Measurements from ENCODE around the gene SEMA3A.

Gene SEMA3A

GRCh38 chr7:84003191-84003590 lies 191.4 kb downstream of the SEMA3A start:
- no peak for DNase-seq

GRCh38 chr7:84002348-84002747 lies 192.2 kb downstream of the SEMA3A start:
- no peak for DNase-seq

DNA sequence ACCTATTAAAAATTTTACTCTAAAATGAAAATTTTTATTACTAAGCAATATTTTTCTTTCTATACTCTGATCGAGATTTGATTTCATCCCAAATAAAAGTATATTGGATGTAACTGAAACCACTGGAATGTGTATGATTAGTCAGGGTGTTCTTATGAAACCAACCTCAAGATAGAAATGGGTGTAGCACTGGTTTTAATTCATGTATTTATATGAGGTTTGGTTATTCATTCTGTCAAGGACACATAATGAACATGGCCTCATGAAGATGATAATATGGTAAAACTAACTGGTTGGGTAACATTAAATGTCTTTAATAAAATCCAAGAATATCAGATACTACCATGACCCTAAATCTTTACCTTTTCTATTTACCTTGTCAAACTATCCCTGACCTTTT lies 197.7 kb downstream of the SEMA3A start:
- no peak for DNase-seq

DNA sequence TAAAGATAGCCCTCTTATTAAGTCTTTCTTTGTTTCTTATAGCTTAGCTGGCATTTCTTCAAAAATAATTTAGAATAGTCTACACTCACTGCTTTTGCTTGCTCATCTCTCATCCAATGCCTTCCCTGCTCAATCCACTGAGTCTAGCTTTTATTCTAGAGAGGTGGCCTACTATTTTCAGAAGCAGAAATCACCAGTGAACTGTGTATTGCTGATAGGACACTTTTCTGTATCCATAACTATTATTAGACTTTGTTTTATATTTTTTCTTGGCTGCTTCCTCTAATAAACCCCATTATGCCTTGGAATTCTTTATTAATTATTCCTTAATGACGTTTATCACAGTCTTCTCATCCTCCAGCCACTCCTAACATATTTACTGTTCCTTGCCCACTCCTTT lies 206.8 kb downstream of the SEMA3A start:
- no peak for DNase-seq

- DNase-seq = no peak
These were observed 208.8 kb downstream of the SEMA3A start for GRCh38 chr7:83985821-83986220.

DNA sequence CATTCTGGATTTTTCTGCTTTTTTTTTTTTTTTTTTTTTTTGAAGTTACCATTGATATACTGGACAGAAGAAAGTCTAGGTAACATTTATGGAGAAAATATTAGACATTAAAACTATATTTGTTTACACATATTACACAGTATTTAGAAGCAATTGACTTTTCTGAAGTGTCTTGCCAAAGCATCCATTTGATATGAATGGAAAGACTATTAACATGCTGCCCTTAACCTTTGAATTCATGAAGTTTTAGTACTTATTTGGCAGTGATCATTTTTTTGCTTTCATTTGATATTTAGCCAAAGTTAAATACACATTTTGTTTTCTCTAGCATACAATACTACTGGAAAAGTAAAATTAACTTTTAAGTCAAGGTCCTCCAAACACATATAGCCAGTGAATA lies 210.0 kb downstream of the SEMA3A start:
- DNase-seq = no peak

GRCh38 chr7:83984076-83984475 lies 210.5 kb downstream of the SEMA3A start:
- DNase-seq = no peak

DNA sequence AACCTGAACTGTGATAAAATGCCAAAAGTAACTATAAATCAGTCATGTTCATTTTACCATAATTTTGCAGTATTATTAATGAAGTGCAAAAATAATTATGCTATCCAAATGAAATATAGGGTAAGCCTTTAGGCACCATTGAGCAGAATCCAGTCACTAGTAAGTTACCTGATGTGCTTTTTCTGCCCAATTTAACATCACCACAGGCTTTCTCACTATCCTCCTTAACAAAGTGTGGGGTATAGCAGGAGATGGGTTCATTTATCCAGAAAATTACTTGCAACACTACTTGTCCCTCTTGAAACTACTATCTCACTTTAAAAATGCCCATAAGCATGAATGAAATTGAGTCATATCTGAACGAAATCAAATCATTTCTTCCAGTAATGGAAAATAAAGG lies 211.0 kb downstream of the SEMA3A start:
- no peak for DNase-seq

GRCh38 chr7:83976302-83976701 lies 218.3 kb downstream of the SEMA3A start:
- peak in 1 of 2 donors; percentile 37 for DNase-seq

DNA sequence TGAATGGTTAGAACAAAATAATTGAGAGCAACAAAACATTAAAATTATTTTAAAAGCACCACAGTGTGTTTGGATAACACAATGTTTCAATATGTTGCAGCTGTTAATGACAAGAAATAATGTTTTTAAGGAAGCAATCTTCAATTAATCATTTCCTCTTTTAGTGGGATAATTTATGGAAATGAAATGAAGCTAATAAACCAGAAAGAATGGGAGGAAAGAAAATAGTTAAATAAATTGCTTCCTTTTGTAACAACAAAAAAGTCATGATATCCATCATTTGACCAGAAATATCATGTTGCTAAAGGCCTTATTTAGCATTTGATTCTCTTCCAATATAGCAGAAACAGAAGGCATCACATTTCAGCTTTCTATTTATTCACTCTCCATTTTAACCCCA lies 224.5 kb downstream of the SEMA3A start:
- no peak for DNase-seq

DNA sequence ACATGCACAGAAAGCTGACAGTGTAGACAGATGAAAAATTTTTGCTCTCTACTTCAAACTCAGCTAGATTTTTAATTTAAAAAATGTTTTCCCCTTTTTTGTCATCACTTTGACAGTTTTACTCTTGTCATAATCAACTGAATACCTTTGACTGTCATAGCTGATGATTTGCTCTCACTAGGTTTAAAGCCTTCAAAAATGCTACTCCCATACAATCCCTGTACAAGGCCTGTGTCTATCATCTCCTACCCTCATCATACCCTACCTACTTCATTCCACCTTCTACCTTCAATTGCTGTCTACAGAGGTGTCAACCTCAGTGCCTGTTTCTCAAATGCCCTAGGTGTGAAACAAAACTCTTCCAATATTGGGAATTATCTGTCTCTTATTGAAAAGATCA lies 230.3 kb downstream of the SEMA3A start:
- no peak for DNase-seq

DNA sequence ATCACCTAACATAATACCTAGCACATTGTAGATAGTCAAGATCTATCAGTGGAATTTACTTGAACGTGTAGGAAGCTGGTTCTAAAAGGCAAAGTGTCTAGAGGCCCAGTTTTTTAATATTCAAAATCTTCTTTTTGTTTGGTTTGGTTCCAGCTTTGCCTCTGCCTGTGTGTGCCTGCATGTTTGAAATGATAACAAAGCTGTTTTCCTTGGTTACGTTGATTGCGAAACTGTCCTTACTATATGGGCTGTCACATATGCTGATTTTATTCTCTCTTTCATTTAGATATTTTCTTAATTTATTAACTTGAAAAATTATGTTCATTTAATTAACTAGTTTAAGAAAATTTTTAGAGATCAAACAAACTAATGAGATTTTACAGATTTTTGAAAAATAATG lies 237.3 kb downstream of the SEMA3A start:
- DNase-seq = no peak

GRCh38 chr7:83956104-83956503 lies 238.5 kb downstream of the SEMA3A start:
- no peak for DNase-seq

DNA sequence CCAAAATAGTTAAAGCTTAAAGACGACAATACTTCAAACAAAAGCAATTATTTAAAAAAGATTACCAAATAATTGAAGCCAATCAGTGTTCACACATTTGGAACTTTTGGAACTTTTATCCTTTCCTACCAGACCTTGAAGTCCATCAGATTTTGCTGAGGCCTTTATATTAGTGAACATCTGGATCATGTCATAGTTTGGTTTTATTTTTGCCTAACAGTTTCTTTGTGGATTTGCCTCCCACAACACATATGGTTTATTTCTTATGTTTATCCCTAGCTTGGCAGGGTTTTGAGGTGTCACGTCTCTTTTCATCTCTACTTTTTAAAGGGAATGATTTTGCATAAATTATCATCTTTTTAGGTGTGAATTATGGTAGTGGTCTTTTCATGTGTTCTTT lies 242.4 kb downstream of the SEMA3A start:
- DNase-seq = no peak

DNA sequence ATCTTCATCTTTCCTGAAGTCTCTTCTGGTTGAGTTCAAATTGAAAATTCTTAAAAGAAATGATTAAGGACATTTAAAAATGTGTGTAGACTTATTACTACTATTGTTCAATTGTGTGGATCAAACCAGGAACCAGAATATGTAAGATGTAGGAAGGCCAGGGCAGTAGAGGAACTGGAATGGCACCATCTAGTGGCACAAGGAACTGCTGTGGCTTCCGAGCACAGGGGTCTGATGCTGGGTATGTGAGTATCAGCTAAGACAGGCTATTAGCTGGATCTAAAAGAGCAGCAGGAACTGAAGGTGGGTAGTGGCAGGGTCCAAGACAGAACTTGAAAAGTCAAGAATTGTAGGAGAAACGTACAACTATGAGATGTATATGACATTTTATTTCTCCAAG lies 247.3 kb downstream of the SEMA3A start:
- no peak for DNase-seq

DNA sequence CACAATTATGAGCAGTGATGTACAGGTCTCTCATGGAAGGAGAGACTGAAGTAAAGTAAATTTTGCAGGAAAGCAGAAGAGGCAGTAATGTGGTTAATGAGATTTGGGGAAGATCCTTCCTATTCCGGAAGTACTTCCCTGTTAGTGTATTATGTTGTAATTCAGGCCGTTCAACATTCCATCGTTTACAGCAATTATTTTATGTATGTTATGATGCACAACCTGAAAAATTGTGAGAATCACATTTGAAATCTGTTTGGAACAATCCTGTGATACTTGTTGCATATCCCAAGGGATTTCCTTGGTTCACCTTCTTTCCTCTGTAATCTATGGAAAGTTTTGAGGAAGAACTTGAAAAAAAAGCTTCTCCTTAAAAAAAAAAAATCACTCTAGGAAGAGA lies 247.8 kb downstream of the SEMA3A start:
- no peak for DNase-seq

GRCh38 chr7:83941300-83941699 lies 253.3 kb downstream of the SEMA3A start:
- DNase-seq = no peak

DNA sequence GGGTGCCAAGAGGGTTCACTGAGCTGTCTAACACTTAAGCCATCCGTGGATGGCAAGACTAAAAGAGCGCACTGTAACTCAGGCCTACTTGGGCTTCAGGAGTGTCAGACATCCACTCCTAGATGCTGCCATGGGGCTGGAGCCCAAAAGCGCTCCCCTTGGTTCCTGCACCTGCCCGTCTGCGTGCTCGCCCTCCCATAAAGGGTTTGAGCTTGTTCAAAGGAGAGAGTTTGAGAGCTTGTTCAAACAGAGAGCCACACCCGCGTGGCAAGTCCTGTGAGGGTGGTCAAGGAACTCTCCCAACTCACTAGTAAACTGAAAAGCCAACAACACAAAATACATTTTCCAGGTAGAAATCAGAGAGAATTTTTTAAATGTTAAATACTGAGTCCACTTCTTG lies 256.7 kb downstream of the SEMA3A start:
- DNase-seq = no peak

GRCh38 chr7:83936056-83936708 lies 258.4 kb downstream of the SEMA3A start:
- peak; percentile 32 to 38 for DNase-seq

DNA sequence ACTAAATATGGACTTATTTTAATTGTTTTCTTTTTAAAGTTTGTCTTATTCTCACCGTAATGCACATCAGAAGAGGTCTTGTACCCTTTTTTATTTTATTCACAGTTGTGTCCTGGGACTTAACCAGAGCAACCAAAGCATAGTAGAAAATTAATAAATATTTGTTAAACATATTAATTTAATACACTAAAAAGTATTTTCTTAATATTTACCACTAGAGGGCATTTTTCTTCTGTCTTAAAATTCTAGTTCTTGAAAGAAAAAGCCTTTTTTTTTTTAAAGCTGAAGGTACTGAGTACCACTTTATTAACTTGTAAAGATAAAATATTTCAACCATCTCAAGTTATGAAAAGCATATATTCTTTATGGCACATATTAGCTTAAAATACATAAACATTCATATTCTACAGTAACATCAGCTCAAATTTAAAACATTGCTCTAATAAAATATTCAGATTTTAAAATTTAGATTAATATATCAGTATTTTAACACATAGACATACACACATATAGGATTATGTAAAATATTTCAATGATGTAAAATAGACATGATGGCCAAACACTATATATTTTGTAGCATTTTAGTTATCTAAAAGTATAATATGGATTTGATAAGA lies 260.4 kb downstream of the SEMA3A start:
- no peak for DNase-seq

- DNase-seq = no peak
These were observed 262.6 kb downstream of the SEMA3A start for GRCh38 chr7:83931968-83932367.

- DNase-seq = no peak
These were observed 264.3 kb downstream of the SEMA3A start for GRCh38 chr7:83930262-83930661.

- no peak for DNase-seq
These were observed 268.7 kb downstream of the SEMA3A start for GRCh38 chr7:83925860-83926259.

DNA sequence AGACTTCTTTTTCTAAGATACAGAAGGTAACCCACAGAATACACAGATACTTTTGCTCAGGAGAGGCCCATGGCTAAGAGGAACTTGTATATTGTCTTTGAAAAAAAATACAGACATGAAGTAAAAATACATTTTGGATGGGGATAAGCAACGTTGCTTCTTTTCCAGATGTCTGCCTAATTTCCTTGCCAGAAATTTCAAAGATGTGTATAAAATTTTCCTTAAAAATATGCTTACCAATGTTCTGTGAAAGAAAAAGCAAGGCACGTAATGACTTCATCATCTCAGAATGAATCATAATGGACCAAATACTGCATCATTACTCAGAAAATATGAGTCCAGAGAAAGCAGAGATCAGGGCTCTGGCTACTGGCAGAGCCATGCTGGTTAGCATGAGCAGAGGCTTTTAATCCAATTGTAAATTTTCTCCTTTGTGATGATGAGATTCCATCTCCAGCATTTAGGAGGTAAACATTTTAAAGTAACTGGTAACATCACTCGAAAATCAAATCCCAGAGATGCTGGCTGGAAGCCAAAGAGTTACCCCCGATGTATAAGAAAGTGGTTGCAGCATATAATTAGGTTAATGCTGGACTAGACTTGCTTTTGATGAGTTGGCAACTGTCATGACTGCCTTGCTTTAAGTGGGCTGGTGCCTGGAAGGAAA lies 272.5 kb downstream of the SEMA3A start:
- no peak for DNase-seq

Data from CD4-positive, alpha-beta T cell treated with Interleukin-4 for 1 hour (primary cell).